ENCODE data around the gene MRPL11.

The MRPL11 gene

DNA sequence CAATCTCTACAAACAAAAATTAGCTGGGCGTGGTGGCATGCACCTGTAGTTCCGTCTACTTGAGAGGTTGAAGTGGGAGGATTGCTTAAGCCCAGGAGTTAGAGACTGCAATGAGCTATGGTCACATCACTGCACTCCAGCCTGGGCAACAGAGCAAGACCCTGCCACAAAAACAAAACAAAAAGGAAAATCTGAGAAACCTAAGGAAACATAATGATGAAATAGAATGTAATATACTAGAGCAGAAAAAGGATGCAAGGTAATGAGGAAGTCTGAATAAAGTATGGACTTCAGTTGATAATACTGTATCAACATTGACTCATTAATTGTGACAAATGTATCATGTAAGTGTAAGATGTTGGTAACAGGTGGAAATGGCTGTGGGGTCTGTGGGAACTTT, 9.7 kb downstream of the MRPL11 start:
- H3K4me3 ChIP-seq (ENCODE audit: low read depth, low read length): no peak overlapping the region
- TF ChIP-seq, protein P1, sequence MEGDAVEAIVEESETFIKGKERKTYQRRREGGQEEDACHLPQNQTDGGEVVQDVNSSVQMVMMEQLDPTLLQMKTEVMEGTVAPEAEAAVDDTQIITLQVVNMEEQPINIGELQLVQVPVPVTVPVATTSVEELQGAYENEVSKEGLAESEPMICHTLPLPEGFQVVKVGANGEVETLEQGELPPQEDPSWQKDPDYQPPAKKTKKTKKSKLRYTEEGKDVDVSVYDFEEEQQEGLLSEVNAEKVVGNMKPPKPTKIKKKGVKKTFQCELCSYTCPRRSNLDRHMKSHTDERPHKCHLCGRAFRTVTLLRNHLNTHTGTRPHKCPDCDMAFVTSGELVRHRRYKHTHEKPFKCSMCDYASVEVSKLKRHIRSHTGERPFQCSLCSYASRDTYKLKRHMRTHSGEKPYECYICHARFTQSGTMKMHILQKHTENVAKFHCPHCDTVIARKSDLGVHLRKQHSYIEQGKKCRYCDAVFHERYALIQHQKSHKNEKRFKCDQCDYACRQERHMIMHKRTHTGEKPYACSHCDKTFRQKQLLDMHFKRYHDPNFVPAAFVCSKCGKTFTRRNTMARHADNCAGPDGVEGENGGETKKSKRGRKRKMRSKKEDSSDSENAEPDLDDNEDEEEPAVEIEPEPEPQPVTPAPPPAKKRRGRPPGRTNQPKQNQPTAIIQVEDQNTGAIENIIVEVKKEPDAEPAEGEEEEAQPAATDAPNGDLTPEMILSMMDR (IDR thresholded peaks at IDR 0.05; ENCODE audit: insufficient read depth, low read depth, low read length, missing control alignments): no peak
- no peak for DNase-seq (ENCODE audit: low read depth)

DNA sequence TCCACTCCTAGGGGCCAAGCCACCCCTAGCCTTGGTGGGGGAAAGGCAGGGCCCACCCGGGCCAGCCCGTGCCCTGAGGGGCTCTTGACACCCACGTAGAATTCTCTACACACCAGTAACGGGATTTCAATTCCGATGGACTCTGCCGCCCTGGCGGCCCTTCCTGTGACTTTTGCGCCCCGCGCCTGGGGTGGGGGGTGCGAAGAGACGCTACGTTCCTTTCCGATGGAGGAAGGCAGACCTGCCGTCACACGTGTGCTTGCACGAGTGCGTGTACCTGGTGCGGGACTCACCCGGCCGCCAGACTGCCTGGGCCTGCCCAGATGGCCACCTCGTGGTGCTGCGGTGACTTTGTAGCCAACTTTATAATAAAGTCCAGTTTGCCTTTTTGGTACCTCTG, 12.3 kb downstream of the MRPL11 start:
- TF ChIP-seq, protein P1 (IDR thresholded peaks at IDR 0.05; ENCODE audit: insufficient read depth, low read depth, low read length, missing control alignments): no peak
- no peak overlapping the region for H3K4me3 ChIP-seq (ENCODE audit: low read depth, low read length)
- DNase-seq (ENCODE audit: low read depth): no peak

DNA sequence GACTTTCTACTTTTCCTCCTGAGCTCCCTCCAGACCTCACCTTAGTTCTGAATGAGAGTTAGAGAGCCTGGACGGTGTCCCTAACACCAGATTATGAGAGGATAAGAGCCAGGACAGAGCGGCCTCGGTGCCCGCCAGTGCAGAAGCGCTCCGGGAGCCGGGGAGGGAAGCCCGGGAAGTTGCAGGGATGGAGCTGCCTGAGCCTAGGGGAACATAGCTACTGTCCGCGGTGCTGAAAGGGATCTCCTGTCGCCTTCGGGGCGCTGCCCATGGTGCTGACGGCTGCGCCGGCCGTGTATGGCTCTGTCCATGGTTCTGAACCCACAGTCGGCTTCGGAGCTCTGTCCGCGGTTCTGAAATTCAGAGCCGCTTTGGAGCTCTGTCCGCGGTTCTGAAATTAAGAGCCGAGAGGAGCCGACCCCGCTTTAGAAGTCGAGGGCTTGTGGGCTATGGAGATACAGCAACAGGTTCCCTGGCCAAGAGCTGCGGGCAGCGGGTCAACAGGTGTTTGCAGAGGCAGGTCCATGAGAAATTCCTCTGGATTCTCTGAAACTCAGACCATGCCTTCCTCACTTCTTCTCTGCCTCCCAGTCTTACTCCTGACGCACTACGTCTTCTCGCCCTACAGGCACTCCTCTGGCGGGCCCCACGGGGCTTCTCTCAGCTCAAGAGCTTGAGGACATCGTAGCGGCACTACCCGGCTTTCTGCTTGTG, 17.0 kb downstream of the MRPL11 start:
- no peak overlapping the region for H3K4me3 ChIP-seq (ENCODE audit: low read depth, low read length)
- DNase-seq (ENCODE audit: low read depth): peak; percentile 86
- TF ChIP-seq, protein P1 (IDR thresholded peaks at IDR 0.05; ENCODE audit: insufficient read depth, low read depth, low read length, missing control alignments): no peak

DNA sequence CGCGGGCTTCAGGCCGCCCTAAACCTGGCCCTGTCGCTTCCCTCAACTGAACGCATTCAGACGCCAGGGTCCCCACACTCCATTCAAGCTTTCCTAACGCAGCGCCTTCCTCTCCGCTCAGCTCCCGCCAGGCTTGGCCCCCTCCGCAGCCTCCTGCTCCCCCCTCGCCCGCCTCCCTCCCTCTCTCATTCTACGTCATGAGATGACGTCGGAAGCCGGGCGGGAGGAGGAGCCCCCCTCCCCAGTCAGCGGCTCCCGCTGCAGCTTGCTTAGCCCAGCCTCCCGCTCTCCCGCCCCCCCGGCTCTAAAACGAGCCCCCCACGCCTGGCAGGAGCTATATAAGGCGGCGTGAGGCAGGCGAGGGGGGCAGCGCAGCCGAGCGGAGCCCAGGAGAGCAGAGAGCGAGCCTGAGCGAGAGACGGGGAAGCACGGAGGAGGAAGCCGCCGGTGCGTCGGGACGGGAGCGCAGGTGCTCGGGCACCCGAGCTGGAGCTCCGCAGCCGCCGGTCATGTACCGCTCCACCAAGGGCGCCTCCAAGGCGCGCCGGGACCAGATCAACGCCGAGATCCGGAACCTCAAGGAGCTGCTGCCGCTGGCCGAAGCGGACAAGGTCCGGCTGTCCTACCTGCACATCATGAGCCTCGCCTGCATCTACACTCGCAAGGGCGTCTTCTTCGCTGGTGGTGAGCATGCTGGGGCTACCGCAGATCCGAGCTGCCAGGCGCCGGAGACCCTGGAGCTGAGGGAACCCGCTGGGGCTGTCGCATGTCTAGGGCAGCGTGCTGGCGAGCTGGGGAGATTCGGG, 17.8 kb downstream of the MRPL11 start, which contains the start of gene NPAS4:
Gene NPAS4 (plus strand): TSS at position 365 of the 806 bp plus-strand sequence. CDS start 145 bp downstream, at position 510.
- no peak for DNase-seq (ENCODE audit: low read depth)
- no peak within 1 kb of the TSS for H3K4me3 ChIP-seq (ENCODE audit: low read depth, low read length)
- TF ChIP-seq, protein P1 (IDR thresholded peaks at IDR 0.05; ENCODE audit: insufficient read depth, low read depth, low read length, missing control alignments): no peak

DNA sequence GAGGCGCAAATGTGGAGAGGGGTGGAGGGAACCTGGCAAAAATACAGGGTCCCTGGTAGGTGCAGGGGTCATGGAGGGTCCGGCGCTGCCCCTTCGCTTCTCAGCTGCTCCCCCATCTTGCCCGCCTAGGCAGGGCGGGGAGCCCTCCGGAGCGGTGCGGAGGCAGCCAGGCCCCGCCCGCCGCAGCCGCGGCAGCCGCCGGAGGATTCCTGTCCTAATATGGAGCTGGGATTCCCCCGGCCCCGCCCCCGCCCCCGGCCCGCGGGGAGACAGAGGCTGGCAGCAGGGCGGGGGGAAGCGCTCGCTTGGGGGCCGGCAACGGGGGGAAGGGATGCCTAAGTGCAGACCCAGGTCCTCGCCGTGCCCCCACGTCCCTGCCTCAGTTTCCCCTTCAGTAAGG, 18.8 kb downstream of the MRPL11 start:
- H3K4me3 ChIP-seq (ENCODE audit: low read depth, low read length): no peak overlapping the region
- DNase-seq (ENCODE audit: low read depth): no peak
- TF ChIP-seq, protein P1 (IDR thresholded peaks at IDR 0.05; ENCODE audit: insufficient read depth, low read depth, low read length, missing control alignments): no peak

DNA sequence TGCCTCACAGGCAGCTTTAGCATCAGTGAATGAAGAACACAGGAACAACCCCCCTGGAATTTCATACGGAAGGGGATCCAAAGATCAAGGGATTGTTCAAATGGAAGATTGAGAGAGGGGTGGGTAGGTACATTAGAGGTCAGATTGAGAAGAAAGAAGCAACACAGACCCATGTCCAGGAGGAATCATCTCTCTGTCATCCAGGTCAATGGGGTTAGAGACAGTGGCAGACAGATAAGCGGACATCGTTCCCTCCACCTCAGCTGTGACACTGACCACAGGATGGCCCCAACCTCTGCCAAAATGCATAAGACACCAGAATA, 19.7 kb downstream of the MRPL11 start:
- no peak overlapping the region for H3K4me3 ChIP-seq (ENCODE audit: low read depth, low read length)
- TF ChIP-seq, protein P1 (IDR thresholded peaks at IDR 0.05; ENCODE audit: insufficient read depth, low read depth, low read length, missing control alignments): no peak
- DNase-seq (ENCODE audit: low read depth): no peak
